OCI-LY1 (cell line): Measurements from ENCODE around the gene TRAPPC12.
A peak's percentile ranks its signal among the peaks of the same experiment; 100 is the strongest.

Experiments used
- H2AFZ ChIP-seq: fragments of 200-600 bp; sonication (generic), shearing (Covaris generic); 2 replicates; pipeline ENCODE4 v1.6.0; 2014; ENCODE audit warnings: antibody characterized with exemption, mild to moderate bottlenecking, low read length
- H3F3A ChIP-seq: fragments of 200-600 bp; sonication (generic), shearing (Covaris generic); 2 replicates; pipeline ENCODE4 v1.6.0; 2014; ENCODE audit warnings: mild to moderate bottlenecking, antibody characterized with exemption, low read length, moderate library complexity; ENCODE audit not compliant: insufficient read depth
- H3K27ac ChIP-seq: fragments of 200-600 bp; sonication (generic); 2 replicates; pipeline ENCODE4 v1.5.1; 2014; ENCODE audit warnings: low read length, mixed run types, mild to moderate bottlenecking, low read depth; ENCODE audit not compliant: poor library complexity, severe bottlenecking
- H3K27me3 ChIP-seq: fragments of 200-600 bp; sonication (generic); 2 replicates; pipeline ENCODE4 v1.6.0; 2014; ENCODE audit warnings: antibody characterized with exemption, mild to moderate bottlenecking, low read length, moderate library complexity; ENCODE audit not compliant: insufficient read depth
- H3K36me3 ChIP-seq: fragments of 200-600 bp; sonication (generic); 2 replicates; pipeline ENCODE4 v1.6.1; 2014; ENCODE audit warnings: mild to moderate bottlenecking, antibody characterized with exemption, low read length, moderate library complexity, mixed read lengths; ENCODE audit not compliant: insufficient read depth
- H3K4me1 ChIP-seq: fragments of 200-600 bp; sonication (generic); 2 replicates; pipeline ENCODE4 v1.5.1; 2014; ENCODE audit warnings: mild to moderate bottlenecking, low read length, moderate library complexity; ENCODE audit not compliant: insufficient read depth, severe bottlenecking
- H3K4me2 ChIP-seq: fragments of 200-600 bp; sonication (generic), shearing (Covaris generic); 2 replicates; pipeline ENCODE4 v1.6.1; 2014; ENCODE audit warnings: low read length
- H3K4me3 ChIP-seq: fragments of 200-600 bp; sonication (generic); 2 replicates; pipeline ENCODE4 v1.5.1; 2014; ENCODE audit warnings: low read length, low read depth, mild to moderate bottlenecking, mixed read lengths; ENCODE audit not compliant: poor library complexity, severe bottlenecking
- H3K79me2 ChIP-seq: fragments of 200-600 bp; shearing (Covaris generic); 2 replicates; pipeline ENCODE4 v1.6.1; 2016; ENCODE audit warnings: mixed run types, low read length, mixed read lengths; ENCODE audit not compliant: insufficient read depth
- H3K9ac ChIP-seq: fragments of 200-600 bp; sonication (generic), shearing (Covaris generic); 2 replicates; pipeline ENCODE4 v1.6.1; 2014; ENCODE audit warnings: mild to moderate bottlenecking, low read length, mixed read lengths
- H3K9me2 ChIP-seq: fragments of 200-600 bp; sonication (generic), shearing (Covaris generic); 2 replicates; pipeline ENCODE4 v1.6.1; 2014; ENCODE audit warnings: low read depth, mild to moderate bottlenecking, low read length, mixed read lengths
- H3K9me3 ChIP-seq: fragments of 200-600 bp; shearing (Covaris generic); 2 replicates; pipeline ENCODE4 v1.6.1; 2014; ENCODE audit warnings: low read length, mixed read lengths
- H4K20me1 ChIP-seq: fragments of 200-600 bp; sonication (generic), shearing (Covaris generic); 2 replicates; pipeline ENCODE4 v1.6.0; 2016; ENCODE audit warnings: mild to moderate bottlenecking, low read length; ENCODE audit not compliant: insufficient read depth
- CTCF ChIP-seq: fragments of 200-600 bp; sonication (generic), shearing (Covaris generic); IDR thresholded peaks from 2 replicates; pipeline ENCODE4 v1.5.1; 2017; ENCODE audit warnings: mild to moderate bottlenecking, antibody characterized with exemption, low read length, moderate library complexity, mixed read lengths
- EZH2 ChIP-seq: fragments of 200-600 bp; sonication (generic), shearing (Covaris generic); IDR thresholded peaks from 2 replicates; pipeline ENCODE4 v1.8.0; 2017; ENCODE audit warnings: borderline replicate concordance, mixed run types, mild to moderate bottlenecking, antibody characterized with exemption, low read length, moderate library complexity, mixed read lengths

The TRAPPC12 gene

GRCh38 chr2:3519255-3520205 is 140.0 kb downstream of the TRAPPC12 start, which contains the start of gene ADI1:
Gene ADI1, minus strand, starts transcription at chr2:3519531. Its CDS starts 44 bp downstream, at chr2:3519487.
- Histone ChIP-seq H3K4me1 (peaks cover 30% of the 10 kb centered on the region), H3K4me3 (peak within 1 kb of the TSS; percentile 82), H3K27me3 (no peaks in the 10 kb centered on the region), H2AFZ (no peak within 1 kb of the TSS), H3K36me3 (peaks cover 25% of the 10 kb centered on the region), H3K27ac (peak within 1 kb of the TSS; percentile 63), H3K9ac (peak within 1 kb of the TSS; percentile 87), H3F3A (no peaks in the 10 kb centered on the region), H3K79me2 (peaks cover 18% of the 10 kb centered on the region), H3K9me2 (no peaks in the 10 kb centered on the region), H3K4me2 (peak within 1 kb of the TSS; percentile 96), H3K9me3 (0 out of 2 replicates have a peak, but pooled peaks cover 3% of the 10 kb centered on the region), H4K20me1 (no peaks in the 10 kb centered on the region)
- TF ChIP-seq CTCF (no peak), EZH2 (no peak)

- Histone ChIP-seq H3K4me1 (peaks cover 30% of the 10 kb centered on the region), H3K4me2 (peak overlapping the region; percentile 81), H3K27me3 (no peaks in the 10 kb centered on the region), H3K9me3 (0 out of 2 replicates have a peak, but pooled peaks cover 3% of the 10 kb centered on the region), H4K20me1 (no peaks in the 10 kb centered on the region), H2AFZ (no peak overlapping the region), H3F3A (no peaks in the 10 kb centered on the region), H3K4me3 (peak overlapping the region; percentile 71), H3K27ac (no peak overlapping the region), H3K9me2 (no peaks in the 10 kb centered on the region), H3K9ac (no peak overlapping the region), H3K79me2 (peaks cover 18% of the 10 kb centered on the region), H3K36me3 (peaks cover 25% of the 10 kb centered on the region)
- no peak for TF ChIP-seq EZH2
- TF ChIP-seq CTCF, result no peak
Observed at GRCh38 chr2:3520591-3520990, 141.1 kb downstream of the TRAPPC12 start.

- peaks cover 26% of the 10 kb centered on the region for H3K4me1 ChIP-seq
- H3K79me2 ChIP-seq, result peaks cover 4% of the 10 kb centered on the region
- H3F3A ChIP-seq, result no peaks in the 10 kb centered on the region
- no peaks in the 10 kb centered on the region for H3K27me3 ChIP-seq
- H3K4me2 ChIP-seq, result no peak overlapping the region
- H3K36me3 ChIP-seq, result peaks cover 6% of the 10 kb centered on the region; the same call in 1 of the 2 replicates
- no peaks in the 10 kb centered on the region for H3K9me2 ChIP-seq
- H4K20me1 ChIP-seq, result no peaks in the 10 kb centered on the region
- no peak overlapping the region for H3K27ac ChIP-seq
- H3K9me3 ChIP-seq, result no peaks in the 10 kb centered on the region
- no peak for TF ChIP-seq EZH2
- TF ChIP-seq CTCF, result no peak
- no peak overlapping the region for H2AFZ ChIP-seq
- H3K4me3 ChIP-seq, result no peak overlapping the region
- H3K9ac ChIP-seq, result no peak overlapping the region
Observed at GRCh38 chr2:3522961-3523421, 143.5 kb downstream of the TRAPPC12 start.
